Middle frontal gyrus (tissue), 1 donor: ENCODE data around the gene DDN.

ENCODE experiments used
- DNase-seq: peaks from one replicate; pipeline ENCODE4 v3.0.0-alpha.2; 2015; ENCODE audit warnings: low spot score; ENCODE audit errors: extremely low spot score

The DDN gene

DNA sequence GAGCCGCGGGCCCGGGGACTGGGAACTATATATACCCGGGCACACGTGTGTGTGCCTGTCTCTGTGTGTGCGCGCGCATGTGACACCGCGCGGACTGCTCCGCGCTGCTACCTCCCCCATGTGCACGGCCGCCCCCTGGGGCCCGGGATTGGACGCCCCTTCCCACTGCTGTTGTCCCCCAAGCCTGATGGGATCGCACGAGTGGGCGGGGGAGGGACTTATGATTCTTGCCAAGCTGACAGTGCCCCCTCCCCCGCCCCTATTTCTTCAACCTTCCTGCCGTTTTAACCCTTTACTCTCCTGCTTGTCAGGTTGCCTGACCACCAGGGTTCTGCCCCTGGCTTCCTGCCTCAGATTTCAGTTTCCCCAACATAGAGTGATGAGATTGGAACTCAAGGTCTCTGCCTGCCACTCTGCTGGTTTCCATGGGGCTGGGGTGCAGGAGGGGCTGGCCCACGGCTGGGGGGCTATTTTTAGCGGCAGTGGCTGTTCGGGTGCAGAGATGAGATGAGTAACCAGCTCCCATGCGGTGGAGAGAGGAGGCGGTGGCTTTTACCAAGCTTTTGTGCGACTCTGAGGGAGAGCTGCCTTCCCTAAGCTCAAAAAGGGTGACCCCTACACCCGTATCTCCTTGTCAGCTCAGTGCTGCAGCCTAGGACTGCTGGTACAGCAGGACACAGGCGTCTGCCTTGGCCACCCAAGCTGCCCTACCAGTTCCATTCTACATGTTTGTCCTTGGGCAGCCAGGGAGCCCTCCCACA lies at the start of gene DDN:
Gene DDN, minus strand, starts transcription at position 5 of the 761 bp plus-strand sequence. CDS start 88 bp downstream, outside the sequence.
- no peak for DNase-seq

DNA sequence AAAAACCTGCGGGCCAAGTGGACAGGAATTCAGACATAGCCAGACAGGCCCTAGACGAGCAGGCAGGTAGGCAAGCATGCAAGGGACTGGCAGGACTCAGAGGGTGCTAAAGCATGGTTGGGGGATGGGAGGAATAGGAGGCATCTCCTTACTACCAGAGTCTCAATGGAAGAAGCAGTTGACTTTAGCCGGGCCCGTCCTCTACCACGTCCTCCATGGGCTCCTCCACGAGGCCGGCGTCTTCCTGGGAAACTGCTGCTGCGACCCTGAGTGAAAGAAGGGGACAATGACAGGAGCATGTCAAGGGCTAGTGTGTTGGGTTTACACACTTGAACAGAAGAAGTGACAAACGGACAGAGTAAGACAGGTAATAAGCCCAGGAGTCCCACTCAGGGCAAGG lies 49.8 kb upstream of the DDN start:
- no peak for DNase-seq

DNA sequence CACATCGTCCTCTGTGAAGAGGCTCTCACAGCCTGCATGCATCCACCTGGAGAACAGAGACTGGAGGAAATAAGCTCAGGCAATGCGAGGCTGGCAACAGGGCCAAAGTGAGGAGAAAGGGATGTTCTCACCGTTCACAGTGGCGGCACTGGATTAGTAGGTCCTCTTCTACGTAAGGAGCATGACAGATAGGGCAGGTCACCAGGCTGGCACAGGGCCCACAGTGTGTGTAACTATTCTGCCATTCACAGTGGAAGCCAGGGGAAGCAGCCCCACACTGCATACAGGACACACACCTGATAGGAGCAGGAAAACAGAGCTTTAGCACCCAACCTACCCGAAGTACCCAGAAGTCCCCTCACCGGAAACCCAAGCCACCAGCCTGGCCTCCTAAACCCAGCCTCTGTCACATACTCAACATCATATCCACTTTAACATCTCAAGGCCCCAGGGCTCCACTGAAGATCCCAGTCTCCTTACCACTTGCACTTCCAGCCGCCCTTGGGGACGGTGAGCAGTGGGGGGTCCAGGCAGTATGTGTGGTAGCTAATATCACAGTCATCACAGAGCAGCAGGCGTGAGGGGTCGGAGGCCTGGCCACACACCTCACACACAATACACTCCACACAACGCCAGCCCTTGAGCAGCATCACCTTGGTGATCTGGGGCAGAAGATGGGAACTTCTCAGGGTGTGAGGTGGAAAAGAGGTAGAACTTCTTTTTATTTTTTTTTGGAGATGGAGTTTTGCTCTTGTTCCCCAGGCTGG lies 47.1 kb upstream of the DDN start:
- DNase-seq = no peak

DNA sequence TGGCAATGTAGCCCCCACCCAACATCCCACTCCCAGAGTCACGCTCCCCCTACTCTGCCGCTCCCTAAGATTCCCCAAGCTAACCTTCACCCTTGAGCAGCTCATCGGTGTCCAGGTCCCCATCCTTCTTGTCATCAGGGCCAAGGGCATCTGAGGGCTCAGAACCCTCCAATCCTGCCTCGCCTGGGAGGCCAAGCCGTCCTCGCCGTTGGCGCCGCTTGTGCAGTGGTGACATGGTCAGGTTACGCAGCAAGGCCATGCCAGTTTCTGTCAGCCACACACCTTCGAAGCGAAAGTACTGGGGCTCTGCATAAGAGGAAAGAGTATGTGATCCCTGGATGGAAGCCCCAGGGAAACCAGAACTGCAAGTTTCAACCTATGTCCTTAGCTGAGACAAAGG lies 45.5 kb upstream of the DDN start:
- no peak for DNase-seq

DNA sequence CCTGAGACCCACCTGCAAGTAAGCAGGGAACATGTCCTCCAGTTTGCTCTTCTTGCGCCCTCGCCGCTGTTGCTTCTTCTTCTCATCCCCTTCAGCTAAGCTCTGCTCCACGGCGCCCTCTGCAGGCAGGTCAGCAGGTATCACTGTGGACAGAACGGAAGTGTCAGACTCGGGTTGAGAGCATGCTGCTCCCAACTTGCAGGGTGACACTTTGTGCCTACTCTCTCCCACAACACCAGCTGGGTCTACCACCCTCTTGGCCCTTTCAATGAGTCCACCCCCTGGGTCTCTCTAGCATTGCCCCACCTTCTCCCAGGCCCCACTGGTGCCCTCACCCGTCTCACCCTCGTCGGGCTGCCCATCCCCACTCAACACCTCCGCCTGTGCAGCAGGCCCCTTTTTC lies 44.7 kb upstream of the DDN start:
- DNase-seq = no peak

DNA sequence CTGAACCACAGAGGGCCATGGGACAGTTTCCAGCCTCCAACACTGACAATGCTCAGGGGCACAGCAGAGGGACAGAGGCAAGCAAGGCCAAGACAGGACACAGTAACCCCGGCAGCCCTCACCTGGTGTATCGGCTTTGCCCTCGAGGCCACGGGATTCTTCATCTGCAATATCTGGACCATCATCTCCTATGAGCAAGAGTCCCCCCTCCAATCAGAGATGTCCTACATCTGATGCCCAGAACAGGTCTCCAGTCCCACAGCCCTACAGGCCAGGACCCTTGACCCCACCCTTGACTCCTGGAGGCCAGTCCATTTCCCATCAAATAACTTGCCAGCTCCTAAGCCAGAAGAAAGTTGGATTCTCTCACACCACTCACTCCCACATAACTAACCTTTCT lies 44.1 kb upstream of the DDN start:
- DNase-seq = no peak

DNA sequence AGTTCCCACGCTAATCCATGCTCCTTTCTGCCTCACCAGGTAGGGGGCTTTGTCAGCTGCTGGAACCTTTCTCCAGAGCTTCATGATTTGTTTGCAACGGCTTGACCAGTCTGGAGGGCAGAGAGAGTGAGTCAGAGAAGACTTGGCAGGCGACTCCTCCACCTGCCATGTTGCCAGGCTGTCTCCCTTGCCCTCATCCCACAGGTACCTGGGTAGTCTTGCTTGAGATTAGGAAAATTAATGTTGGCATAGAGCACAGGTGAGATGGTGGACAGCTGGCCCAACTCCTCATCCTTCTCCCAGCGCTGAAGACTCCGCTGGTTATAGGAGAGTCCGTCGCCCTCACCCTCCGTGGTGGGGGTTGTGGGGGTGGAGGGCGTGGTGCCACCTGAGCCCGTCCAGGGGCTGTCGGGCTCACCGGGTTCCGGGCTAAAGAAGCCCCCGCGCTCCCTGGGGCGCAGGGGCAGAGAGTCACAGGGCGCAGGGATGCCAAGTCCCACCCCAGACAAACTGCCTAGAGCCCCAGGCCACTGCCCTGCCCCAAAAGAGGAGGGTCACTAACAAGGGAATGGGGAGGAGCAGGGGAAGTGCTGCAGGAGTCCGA lies 42.8 kb upstream of the DDN start:
- DNase-seq = no peak

DNA sequence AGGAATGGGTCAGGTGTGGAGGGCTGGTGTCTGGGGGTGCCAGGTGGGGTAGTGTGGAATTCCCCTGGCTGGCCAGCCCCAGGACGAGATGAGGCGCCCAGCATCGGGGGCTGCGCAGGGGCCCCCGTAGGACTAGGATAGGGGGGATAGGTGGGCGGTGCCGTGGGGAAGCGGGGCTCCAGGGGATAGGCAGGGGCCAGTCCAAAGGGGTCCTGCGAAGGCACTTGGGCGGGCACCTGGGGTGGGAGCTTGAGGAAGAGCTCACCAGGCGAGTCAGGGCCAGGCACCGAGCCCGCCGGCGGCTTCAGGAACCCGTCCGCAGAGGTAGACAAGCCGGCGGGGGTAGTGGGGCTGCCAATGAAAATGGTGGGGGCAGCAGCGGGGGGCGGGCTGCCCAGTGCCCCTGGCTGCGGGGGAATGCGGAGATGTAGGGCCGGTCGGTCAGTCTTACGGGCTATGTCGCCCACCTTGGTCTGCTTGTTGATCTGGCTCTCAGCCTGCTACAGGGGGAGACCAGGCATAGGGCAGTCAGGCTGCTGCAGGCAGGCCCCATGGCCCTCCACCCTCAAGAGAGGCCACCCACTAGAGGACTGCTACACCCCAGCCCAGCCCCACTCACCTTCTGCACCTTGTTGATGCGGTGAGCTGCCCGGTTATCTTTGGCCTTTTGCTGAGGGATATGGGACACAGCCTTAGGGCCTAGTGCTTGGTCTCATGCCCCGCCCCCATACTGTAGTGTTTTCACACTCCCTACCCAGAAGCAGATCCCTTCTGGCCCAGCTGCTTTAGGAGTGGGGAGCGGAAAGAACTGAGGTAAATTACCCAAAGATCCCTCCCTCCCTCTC lies 42.1 kb upstream of the DDN start:
- no peak for DNase-seq

DNA sequence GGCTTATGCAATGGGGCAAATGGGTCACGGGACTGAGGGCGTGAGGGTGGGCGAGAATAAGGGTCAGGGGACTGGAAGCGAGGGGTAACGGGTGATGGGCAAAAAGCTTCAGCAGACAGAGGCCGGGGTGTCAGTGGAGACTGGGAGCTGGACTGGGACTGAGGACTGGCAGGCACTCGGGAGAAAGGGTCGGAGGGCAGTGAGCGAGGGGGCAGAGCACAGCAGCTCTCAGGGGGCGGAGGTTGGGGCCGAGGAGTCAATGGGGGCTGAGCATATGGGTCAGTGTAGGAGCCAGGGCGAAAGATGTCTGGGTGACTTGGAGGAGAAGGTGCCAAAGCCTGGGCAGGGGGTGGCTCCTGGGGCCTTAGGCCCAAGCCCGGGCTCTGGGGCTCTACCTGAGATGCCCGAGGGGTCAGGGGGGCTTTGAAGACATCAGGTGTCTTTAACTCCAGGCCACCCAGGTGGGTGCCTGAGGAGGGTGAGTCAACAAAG lies 41.2 kb upstream of the DDN start:
- DNase-seq = no peak

DNA sequence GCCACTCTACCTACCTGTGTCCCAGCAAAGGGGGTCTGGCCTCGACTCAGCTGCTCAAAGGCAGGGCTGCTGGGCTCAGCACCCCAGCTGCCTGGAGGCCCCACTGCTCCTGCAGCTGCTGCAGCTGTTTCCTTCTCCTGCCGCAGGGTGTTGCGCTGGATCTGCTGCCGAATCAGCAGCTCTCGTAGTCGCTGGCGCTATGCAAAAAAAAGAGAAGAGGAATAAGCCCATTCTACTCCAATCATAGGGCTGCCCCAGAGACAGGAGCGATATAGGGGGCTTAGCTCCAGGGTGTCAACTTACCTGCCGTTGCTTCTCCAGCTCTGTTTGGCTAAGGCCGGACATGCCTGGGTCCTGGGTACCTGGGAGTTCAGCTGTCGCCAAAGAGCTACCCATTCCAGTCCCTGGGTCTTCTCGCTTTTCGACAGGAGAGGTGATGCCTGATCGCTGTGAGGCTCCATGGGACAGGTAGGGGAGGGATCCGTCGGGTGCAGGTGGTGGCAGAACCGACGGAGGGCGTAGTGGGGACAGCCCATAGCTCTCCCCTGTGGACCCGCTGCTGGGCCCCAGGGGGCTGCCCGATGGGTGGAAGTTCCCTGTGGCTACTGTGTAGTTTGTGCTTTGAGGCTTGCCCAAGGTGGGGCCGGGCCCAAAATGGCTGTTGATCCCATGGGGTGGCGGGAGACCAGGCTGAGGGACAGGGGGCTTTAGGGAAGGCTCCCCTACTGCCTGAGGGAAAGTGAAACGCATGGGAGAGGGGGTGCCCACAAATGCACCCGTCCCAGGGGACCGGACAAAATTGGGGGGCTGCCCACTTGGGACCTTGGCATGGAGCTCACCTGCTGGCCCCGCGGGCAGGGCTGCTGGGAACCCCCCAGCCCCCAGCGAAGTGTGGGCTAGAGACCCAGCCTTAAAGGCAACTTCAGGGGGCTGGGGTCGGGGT lies 40.5 kb upstream of the DDN start:
- no peak for DNase-seq

DNA sequence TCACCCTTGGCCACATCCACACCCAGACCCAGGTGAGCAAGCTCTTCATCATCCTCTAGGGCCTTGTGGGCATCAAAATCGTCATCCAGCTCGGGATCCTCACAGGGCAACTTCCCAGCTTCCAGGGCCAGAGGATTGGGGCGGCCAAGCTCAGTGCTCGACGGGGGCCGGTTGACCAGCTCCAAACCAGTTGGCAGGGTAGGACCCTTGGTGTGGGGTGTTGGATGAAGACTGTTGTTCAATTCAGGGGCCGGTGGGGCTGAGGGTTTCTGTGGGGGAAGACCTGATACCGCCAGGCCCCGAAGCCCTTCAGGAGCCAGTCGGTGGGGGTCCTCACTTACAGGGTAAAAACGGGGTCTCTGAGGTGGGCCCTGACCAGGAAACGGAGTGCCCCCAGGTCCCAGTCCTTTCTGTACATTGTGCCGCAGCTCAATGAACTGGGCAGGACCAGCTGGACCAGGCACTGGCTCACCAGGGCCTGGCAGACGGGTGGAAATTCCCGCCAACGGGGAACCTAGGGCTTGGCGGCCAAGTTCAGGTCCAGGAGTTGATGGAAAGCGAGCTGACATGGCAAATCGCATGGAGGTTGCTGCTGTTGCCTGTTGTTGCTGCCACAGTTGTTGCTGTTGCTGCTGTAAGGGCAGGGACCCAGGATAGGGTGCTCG lies 39.2 kb upstream of the DDN start:
- no peak for DNase-seq

DNA sequence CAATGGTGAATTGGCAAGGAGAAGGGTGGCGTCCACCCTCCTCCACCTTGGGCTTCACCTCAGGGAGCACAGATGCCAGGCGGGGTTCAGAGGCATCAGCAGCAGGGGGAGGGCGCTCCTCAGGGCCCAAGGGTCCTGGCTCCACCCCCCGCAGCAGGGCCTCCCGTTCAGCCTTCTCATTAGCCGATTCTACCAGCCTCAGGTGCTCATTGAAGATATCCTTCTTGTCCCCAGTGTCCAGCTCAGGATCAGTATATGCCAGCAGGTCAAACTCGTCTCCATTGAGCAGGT lies 38.7 kb upstream of the DDN start:
- DNase-seq = no peak

DNA sequence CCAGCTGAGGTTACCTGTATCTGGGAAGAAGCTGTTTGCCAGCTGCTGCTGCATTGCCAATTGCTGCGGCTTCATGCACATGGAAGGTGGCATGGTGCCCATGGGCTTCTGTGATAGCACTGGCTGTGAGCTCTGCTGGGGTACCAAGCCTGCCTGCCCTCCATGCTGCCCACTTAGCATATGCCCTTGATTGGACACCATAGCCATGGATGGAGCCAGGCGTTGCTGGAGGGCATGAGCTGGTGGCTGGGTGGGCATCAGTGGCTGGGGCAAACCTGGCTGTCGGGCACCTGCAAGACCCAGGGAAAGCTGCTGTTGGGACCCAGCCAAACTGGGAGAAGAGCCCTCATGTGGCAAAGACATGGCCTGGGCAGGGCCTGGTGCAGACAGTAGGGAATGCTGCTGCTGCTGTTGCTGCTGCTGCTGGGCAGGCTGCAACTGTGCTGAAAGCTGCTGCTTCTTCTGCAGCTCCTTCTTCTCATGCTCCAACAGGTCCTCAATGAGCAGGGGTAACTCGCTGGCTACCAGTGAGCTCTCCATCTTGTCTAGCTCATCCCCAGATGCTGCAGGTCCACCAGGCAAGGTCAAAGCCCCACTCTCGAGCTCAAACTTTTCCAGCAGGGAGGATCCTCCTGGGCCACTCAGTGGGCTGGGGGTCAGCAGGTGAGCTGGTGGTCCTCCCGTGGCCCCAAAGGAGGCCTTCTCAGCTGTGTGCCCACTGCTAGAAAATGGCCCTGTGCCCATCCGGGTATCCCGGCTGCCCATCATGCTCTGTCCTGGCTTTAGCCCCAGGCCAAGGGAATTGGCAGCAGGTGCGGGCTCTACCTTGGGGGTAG lies 38.2 kb upstream of the DDN start:
- no peak for DNase-seq

DNA sequence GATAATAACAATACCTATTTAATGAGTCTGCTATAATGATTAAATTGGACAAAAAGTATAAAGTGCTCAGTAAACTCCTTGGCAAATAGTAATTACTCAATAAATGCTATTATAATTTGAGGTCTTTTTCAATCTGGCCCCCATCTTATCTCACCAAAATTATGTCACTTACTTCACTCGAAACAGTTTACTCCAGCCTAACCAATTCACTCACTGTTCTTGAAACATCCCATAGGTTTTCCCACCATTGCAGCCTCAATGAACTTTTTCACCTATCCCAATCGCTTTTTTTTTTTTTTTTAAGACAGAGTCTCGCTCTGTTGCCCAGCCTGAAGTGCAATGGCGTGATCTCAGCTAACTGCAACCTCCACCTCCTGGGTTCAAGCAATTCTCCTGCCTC lies 36.9 kb upstream of the DDN start:
- no peak for DNase-seq

DNA sequence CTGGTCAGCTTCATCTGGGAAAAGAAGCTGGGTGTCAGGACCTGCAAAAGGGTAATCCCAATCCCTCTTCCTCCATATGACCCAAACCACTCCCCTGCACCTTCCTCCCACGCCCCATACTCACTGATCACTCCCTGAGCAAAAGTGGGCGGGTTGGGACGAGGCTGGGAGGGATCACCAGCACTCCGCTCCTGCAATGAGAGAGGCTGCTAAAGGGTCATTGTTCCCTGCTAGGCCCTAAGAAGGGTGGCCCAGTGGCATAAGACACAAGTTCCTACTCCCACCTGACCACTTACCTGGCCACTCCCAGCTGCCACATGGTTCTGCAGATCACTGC lies 35.1 kb upstream of the DDN start:
- no peak for DNase-seq

DNA sequence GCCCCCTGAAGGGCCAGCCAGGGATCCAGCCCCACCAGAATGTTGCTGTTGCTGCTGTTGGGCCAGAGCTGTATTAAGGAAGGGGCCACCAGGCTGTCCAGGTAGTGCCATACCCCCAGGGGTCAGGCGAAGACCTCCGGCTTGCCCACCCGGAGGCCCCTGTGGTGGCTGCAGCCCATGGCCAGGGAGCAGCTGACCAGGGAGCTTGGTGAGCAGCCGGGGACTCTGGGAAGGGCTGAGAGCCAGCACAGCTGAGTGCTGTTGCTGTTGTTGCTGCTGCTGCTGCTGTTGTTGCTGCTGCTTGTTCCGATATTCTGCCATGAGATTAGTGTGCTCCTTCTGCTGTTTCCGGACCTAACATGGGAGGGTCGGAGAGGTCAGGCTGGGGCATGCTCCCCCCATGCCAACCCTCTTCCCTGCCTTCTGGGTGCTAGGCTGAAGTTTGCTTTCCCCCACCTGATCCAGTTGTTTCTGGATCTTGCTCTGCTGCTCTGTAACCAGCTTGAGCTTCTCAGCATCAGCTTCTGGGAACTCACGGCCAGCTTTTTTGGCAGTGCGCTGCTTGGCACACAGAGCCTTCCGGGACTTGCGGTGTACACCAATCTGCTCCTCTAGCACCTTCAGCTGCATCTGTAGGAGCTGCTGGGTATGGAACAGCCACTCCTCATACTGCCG lies 34.6 kb upstream of the DDN start:
- DNase-seq = no peak

DNA sequence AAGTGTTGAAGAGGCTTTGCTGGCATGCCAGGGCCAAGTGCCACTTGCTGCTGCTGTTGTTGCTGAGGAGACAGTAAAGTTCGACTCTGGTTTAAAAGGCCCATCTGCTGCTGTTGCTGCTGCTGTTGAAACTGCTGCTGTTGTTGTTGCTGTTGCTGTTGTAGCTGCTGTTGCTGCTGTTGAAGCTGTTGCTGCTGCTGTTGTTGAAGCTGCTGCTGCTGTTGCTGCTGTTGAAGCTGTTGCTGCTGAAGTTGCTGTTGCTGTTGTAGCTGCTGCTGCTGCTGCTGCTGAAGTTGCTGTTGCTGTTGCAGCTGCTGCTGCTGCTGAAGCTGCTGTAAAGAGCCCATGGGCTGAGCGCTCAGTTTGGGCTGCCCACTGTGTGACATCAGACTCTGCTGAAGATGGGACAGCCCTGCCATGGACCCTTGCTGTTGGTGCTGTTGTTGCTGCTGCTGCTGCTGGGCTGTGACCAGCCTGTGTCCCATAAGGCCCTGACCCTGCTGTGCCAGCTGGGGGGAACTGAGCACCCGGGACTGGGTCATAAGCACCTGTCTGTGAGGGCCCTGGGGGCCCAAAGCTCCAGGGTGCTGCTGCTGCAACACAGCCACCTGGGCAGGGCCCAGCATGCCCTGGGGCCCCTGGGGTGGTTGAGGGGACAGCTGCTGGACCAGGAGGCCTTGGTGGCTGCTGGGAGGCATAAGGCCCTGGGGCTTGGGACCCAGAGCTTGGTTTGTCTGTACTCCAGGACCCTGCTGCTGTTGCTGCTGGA lies 33.7 kb upstream of the DDN start:
- DNase-seq = no peak

DNA sequence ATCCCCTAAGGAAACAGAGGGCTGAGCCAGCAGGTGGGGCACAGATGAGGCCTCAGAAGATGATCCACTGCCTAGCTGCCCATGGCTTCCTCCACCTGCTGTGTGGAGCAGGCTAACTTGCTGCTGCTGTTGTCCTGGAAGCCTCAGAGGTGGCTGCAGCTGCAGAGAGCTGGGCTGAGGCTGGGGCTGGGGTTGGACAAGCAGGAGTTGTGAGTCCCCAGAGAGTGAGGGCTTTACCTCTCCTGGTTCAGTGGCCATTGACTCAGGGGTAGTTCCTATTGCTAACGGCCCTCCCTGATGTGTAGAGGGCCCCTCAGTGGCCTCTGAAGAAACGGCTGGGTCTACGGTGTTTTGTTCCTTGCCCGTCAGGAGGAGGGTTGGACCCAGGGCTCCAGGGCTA lies 33.1 kb upstream of the DDN start:
- DNase-seq = no peak
